Mesenchymal stem cell (in vitro differentiated cells and primary cell): Measurements from ENCODE around the gene AP1M1.

Source experiments
- DNase-seq: peaks from one replicate; pipeline ENCODE4 v3.0.0-alpha.2; 2013
- H2AFZ ChIP-seq: one replicate; pipeline ENCODE4 v1.6.1; 2013; ENCODE audit warnings: low read depth, mild to moderate bottlenecking, control low read depth, inconsistent platforms, low read length, moderate library complexity
- H2AK5ac ChIP-seq: 2 replicates; pipeline ENCODE4 v1.6.1; 2013; ENCODE audit warnings: low read length, moderate library complexity, mild to moderate bottlenecking, inconsistent platforms; ENCODE audit not compliant: severe bottlenecking
- H2BK120ac ChIP-seq: one replicate; pipeline ENCODE4 v1.6.1; 2013; ENCODE audit warnings: low read depth, mild to moderate bottlenecking, inconsistent platforms, low read length, moderate library complexity
- H2BK12ac ChIP-seq, 2 experiments: one replicate each; pipeline ENCODE4 v1.6.1; 2013; ENCODE audit warnings: inconsistent platforms in 2 of 2, low read length in 2 of 2, mild to moderate bottlenecking in 2 of 2, moderate library complexity in 2 of 2, control low read depth in 1 of 2
- H2BK15ac ChIP-seq: one replicate; pipeline ENCODE4 v1.6.1; 2013; ENCODE audit warnings: mild to moderate bottlenecking, low read depth, inconsistent platforms; ENCODE audit not compliant: poor library complexity, severe bottlenecking
- H2BK5ac ChIP-seq: 2 replicates; pipeline ENCODE4 v1.6.1; 2013; ENCODE audit warnings: low read depth, mild to moderate bottlenecking, low read length, control low read depth, inconsistent platforms; ENCODE audit not compliant: poor library complexity, severe bottlenecking
- H3K14ac ChIP-seq, 2 experiments: one replicate each; pipeline ENCODE4 v1.6.1; 2013; ENCODE audit warnings: inconsistent platforms in 2 of 2, low read length in 2 of 2, control low read depth in 1 of 2, mild to moderate bottlenecking in 1 of 2, moderate library complexity in 1 of 2
- H3K18ac ChIP-seq, 2 experiments: one replicate each; pipeline ENCODE4 v1.6.1; 2013; ENCODE audit warnings: inconsistent platforms in 2 of 2, low read length in 2 of 2, control low read depth in 1 of 2, low read depth in 1 of 2, mild to moderate bottlenecking in 1 of 2
- H3K23ac ChIP-seq, 2 experiments: one replicate each; pipeline ENCODE4 v1.6.1; 2013; ENCODE audit warnings: inconsistent platforms in 2 of 2, low read length in 2 of 2, mild to moderate bottlenecking in 2 of 2, moderate library complexity in 2 of 2, control low read depth in 1 of 2
- H3K27ac ChIP-seq: 2 replicates; pipeline ENCODE4 v1.5.1; 2013; ENCODE audit warnings: mild to moderate bottlenecking, moderate library complexity, low read length, control low read depth, inconsistent platforms; ENCODE audit not compliant: poor library complexity, severe bottlenecking
- H3K27me3 ChIP-seq, 2 experiments: 2 replicates each; pipeline versions ENCODE4 v1.6.1 to v1.7.0; 2013; ENCODE audit warnings: low read length in 2 of 2, mild to moderate bottlenecking in 2 of 2, moderate library complexity in 2 of 2, control low read depth in 1 of 2, inconsistent platforms in 1 of 2; ENCODE audit not compliant: control insufficient read depth in 1 of 2, insufficient read depth in 1 of 2
- H3K36me3 ChIP-seq, 2 experiments: 2 replicates each; pipeline versions ENCODE4 v1.6.1 to v1.7.0; 2013; ENCODE audit warnings: low read length in 2 of 2, control low read depth in 1 of 2, inconsistent platforms in 1 of 2, low read depth in 1 of 2, mild to moderate bottlenecking in 1 of 2; ENCODE audit not compliant: insufficient read depth in 2 of 2, control insufficient read depth in 1 of 2
- H3K4ac ChIP-seq, 2 experiments: one replicate each; pipeline ENCODE4 v1.6.1; 2013; ENCODE audit warnings: inconsistent platforms in 2 of 2, low read length in 2 of 2, mild to moderate bottlenecking in 2 of 2, moderate library complexity in 2 of 2, control low read depth in 1 of 2, low read depth in 1 of 2
- H3K4me1 ChIP-seq: 2 replicates; pipeline ENCODE4 v1.6.1; 2013; ENCODE audit warnings: low read depth, low read length, control low read depth; ENCODE audit not compliant: control insufficient read depth, insufficient read depth
- H3K4me2 ChIP-seq: 2 replicates; pipeline ENCODE4 v1.6.1; 2013; ENCODE audit warnings: low read length, mild to moderate bottlenecking, inconsistent platforms; ENCODE audit not compliant: poor library complexity, severe bottlenecking
- H3K4me3 ChIP-seq, 2 experiments: 2 replicates each; pipeline versions ENCODE4 v1.5.1 to v1.7.0; 2013; ENCODE audit warnings: low read length in 2 of 2, mild to moderate bottlenecking in 2 of 2, control low read depth in 1 of 2, low read depth in 1 of 2; ENCODE audit not compliant: insufficient read depth in 1 of 2
- H3K79me1 ChIP-seq: replicated peaks from 2 replicates; pipeline ENCODE4 v1.6.1; 2013; ENCODE audit warnings: mild to moderate bottlenecking, control low read depth, low read length, inconsistent platforms; ENCODE audit not compliant: poor library complexity, severe bottlenecking
- H3K9ac ChIP-seq: 2 replicates; pipeline ENCODE4 v1.7.0; 2013; ENCODE audit warnings: mild to moderate bottlenecking, low read length, moderate library complexity
- H3K9me3 ChIP-seq: 2 replicates; pipeline ENCODE4 v1.7.0; 2013; ENCODE audit warnings: mild to moderate bottlenecking, low read length; ENCODE audit not compliant: control insufficient read depth
- H4K8ac ChIP-seq: one replicate; pipeline ENCODE4 v1.6.1; 2013; ENCODE audit warnings: inconsistent platforms, mild to moderate bottlenecking, low read length, moderate library complexity
- H4K91ac ChIP-seq: one replicate; pipeline ENCODE4 v1.6.1; 2013; ENCODE audit warnings: mild to moderate bottlenecking, low read length, inconsistent platforms
- WGBS: methylation state at CpG from one replicate; pipeline ENCODE4 v1.1.7; 2013; ENCODE audit warnings: mixed read lengths; 5-methylcytosine and 5-hydroxymethylcytosine counted together

AP1M1 gene

GRCh38 chr19:16261584-16262368 is 64.1 kb downstream of the AP1M1 start:
- Histone ChIP-seq H3K27me3 (peaks cover 7 to 69% of the 10 kb centered on the region in 2 experiments), H2BK5ac (no peak overlapping the region), H3K36me3 (no peaks in the 10 kb centered on the region), H3K4me1 (no peaks in the 10 kb centered on the region), H4K91ac (no peak overlapping the region), H3K9me3 (peaks cover 5% of the 10 kb centered on the region), H3K4me2 (no peak overlapping the region), H2AFZ (no peak overlapping the region), H4K8ac (no peak overlapping the region), H2AK5ac (no peak overlapping the region), H2BK12ac (no peak overlapping the region), H3K23ac (no peak overlapping the region), H3K4ac (no peak overlapping the region), H3K18ac (no peak overlapping the region), H2BK15ac (no peak overlapping the region), H3K9ac (no peak overlapping the region), H3K27ac (no peak overlapping the region), H2BK120ac (no peak overlapping the region), H3K79me1 (no peaks in the 10 kb centered on the region), H3K4me3 (no peak overlapping the region), H3K14ac (peak overlapping the region in 1 of 2 experiments; percentile 45)
- WGBS, result 76% methylated on average over 18 of the region's 18 CpGs
- DNase-seq, result no peak

GRCh38 chr19:16262618-16263017 is 64.9 kb downstream of the AP1M1 start:
- Histone ChIP-seq H3K4me2 (no peak overlapping the region), H3K79me1 (no peaks in the 10 kb centered on the region), H4K8ac (no peak overlapping the region), H3K14ac (no peak overlapping the region), H2BK5ac (no peak overlapping the region), H3K4me1 (no peaks in the 10 kb centered on the region), H2AFZ (no peak overlapping the region), H2BK15ac (no peak overlapping the region), H3K27ac (no peak overlapping the region), H3K36me3 (no peaks in the 10 kb centered on the region), H3K18ac (no peak overlapping the region), H3K4ac (no peak overlapping the region), H2BK120ac (no peak overlapping the region), H3K4me3 (no peak overlapping the region), H3K9ac (no peak overlapping the region), H2AK5ac (no peak overlapping the region), H3K27me3 (peaks cover 7 to 68% of the 10 kb centered on the region in 2 experiments), H2BK12ac (no peak overlapping the region), H4K91ac (no peak overlapping the region), H3K9me3 (peaks cover 5% of the 10 kb centered on the region), H3K23ac (no peak overlapping the region)
- WGBS, result 51% methylated on average over 8 of the region's 8 CpGs
- no peak for DNase-seq

GRCh38 chr19:16263141-16263761 is 65.5 kb downstream of the AP1M1 start:
- Histone ChIP-seq H3K9ac (no peak overlapping the region), H2BK120ac (no peak overlapping the region), H3K4me2 (no peak overlapping the region), H3K36me3 (no peaks in the 10 kb centered on the region), H3K14ac (no peak overlapping the region), H3K4ac (no peak overlapping the region), H3K18ac (no peak overlapping the region), H3K4me1 (no peaks in the 10 kb centered on the region), H3K27ac (no peak overlapping the region), H3K23ac (no peak overlapping the region), H2BK5ac (no peak overlapping the region), H2BK12ac (no peak overlapping the region), H3K79me1 (no peaks in the 10 kb centered on the region), H2AFZ (no peak overlapping the region), H2AK5ac (no peak overlapping the region), H4K91ac (no peak overlapping the region), H2BK15ac (no peak overlapping the region), H3K27me3 (peaks cover 7 to 63% of the 10 kb centered on the region in 2 experiments), H4K8ac (no peak overlapping the region), H3K9me3 (peaks cover 5% of the 10 kb centered on the region), H3K4me3 (no peak overlapping the region)
- no peak for DNase-seq
- 83% methylated on average over 13 of the region's 14 CpGs for WGBS

- H2BK5ac ChIP-seq, result no peak overlapping the region
- H3K27ac ChIP-seq, result no peak overlapping the region
- no peak overlapping the region for H2BK120ac ChIP-seq
- H3K79me1 ChIP-seq, result no peaks in the 10 kb centered on the region
- H2BK15ac ChIP-seq, result no peak overlapping the region
- H3K27me3 ChIP-seq, result peaks cover 7 to 59% of the 10 kb centered on the region in 2 experiments
- H2AK5ac ChIP-seq, result no peak overlapping the region
- H4K91ac ChIP-seq, result no peak overlapping the region
- H4K8ac ChIP-seq, result no peak overlapping the region
- no peak overlapping the region for H3K4me2 ChIP-seq
- no peak overlapping the region for H3K14ac ChIP-seq
- no peak overlapping the region for H2BK12ac ChIP-seq
- DNase-seq, result no peak
- no peak overlapping the region for H2AFZ ChIP-seq
- no peaks in the 10 kb centered on the region for H3K36me3 ChIP-seq
- peaks cover 1% of the 10 kb centered on the region for H3K4me1 ChIP-seq
- no peak overlapping the region for H3K4ac ChIP-seq
- no peak overlapping the region for H3K4me3 ChIP-seq
- no peak overlapping the region for H3K9ac ChIP-seq
- no peak overlapping the region for H3K23ac ChIP-seq
- H3K9me3 ChIP-seq, result peaks cover 5% of the 10 kb centered on the region
- 80% methylated on average over 3 of the region's 3 CpGs for WGBS
- H3K18ac ChIP-seq, result no peak overlapping the region
Observed at GRCh38 chr19:16265205-16265604, 67.5 kb downstream of the AP1M1 start.
